Coronary artery (tissue), 2 donors: ENCODE results near the gene CADM1.

Source experiments
- DNase-seq: peaks from one replicate; pipeline ENCODE4 v3.0.0-alpha.2; 2017; ENCODE audit warnings: low spot score
- H3K27ac ChIP-seq, 2 donors: fragments of 200-600 bp; sonication (generic); one replicate each; pipeline ENCODE4 v1.5.1; 2016 to 2019
- H3K4me3 ChIP-seq: fragments of 200-600 bp; sonication (generic); 2 replicates; pipeline ENCODE4 v1.5.1; 2016; ENCODE audit warnings: mild to moderate bottlenecking, moderate library complexity
- CTCF ChIP-seq: fragments of 200-600 bp; sonication (generic); IDR thresholded peaks from one replicate; pipeline ENCODE4 v1.5.1; 2019; ENCODE audit warnings: antibody characterized with exemption

Gene CADM1

GRCh38 chr11:115393950-115394349 is 110.3 kb downstream of the CADM1 start:
- Histone ChIP-seq H3K27ac (no peak overlapping the region), H3K4me3 (no peak overlapping the region)
- TF ChIP-seq CTCF, result no peak
- DNase-seq, result no peak

- no peak overlapping the region for H3K4me3 ChIP-seq
- no peak for TF ChIP-seq CTCF
- DNase-seq, result no peak
- H3K27ac ChIP-seq, result no peak overlapping the region
These were observed 112.6 kb downstream of the CADM1 start for GRCh38 chr11:115391598-115391997.

- no peak for TF ChIP-seq CTCF
- Histone ChIP-seq H3K27ac (no peak overlapping the region), H3K4me3 (no peak overlapping the region)
- DNase-seq, result no peak
These were observed 113.1 kb downstream of the CADM1 start for GRCh38 chr11:115391160-115391559.

GRCh38 chr11:115390441-115390840 is 113.8 kb downstream of the CADM1 start:
- no peak for DNase-seq
- Histone ChIP-seq H3K4me3 (no peak overlapping the region), H3K27ac (no peak overlapping the region)
- no peak for TF ChIP-seq CTCF

GRCh38 chr11:115389790-115390189 is 114.4 kb downstream of the CADM1 start:
- Histone ChIP-seq H3K27ac (no peak overlapping the region), H3K4me3 (no peak overlapping the region)
- DNase-seq, result no peak
- TF ChIP-seq CTCF, result no peak

- H3K4me3 ChIP-seq, result no peak overlapping the region
- H3K27ac ChIP-seq, result no peak overlapping the region
- TF ChIP-seq CTCF, result no peak
- DNase-seq, result no peak
These were observed 119.0 kb downstream of the CADM1 start for GRCh38 chr11:115385226-115385625.

- Histone ChIP-seq H3K27ac (no peak overlapping the region), H3K4me3 (no peak overlapping the region)
- no peak for TF ChIP-seq CTCF
- DNase-seq, result no peak
These were observed 120.0 kb downstream of the CADM1 start for GRCh38 chr11:115384236-115384635.
